GM10266 (cell line): ENCODE data around the gene UNKL.
A peak's percentile ranks its signal among the peaks of the same experiment; 100 is the strongest.

ENCODE experiments used
- DNase-seq: peaks from one replicate; pipeline ENCODE4 v3.0.0; 2012; ENCODE audit errors: extremely low spot score
- CTCF ChIP-seq: IDR thresholded peaks from 2 replicates; pipeline ENCODE4 v1.5.1; 2012; ENCODE audit warnings: mild to moderate bottlenecking, low read depth; ENCODE audit not compliant: control insufficient read depth, insufficient read depth; ENCODE audit errors: missing control alignments

UNKL gene

GRCh38 chr16:1378804-1379303 is 35.6 kb downstream of the UNKL start:
- peak; percentile 78 for DNase-seq
- no peak for TF ChIP-seq CTCF

- TF ChIP-seq CTCF, result no peak
Observed at GRCh38 chr16:1378087-1378803, 36.3 kb downstream of the UNKL start.

DNA sequence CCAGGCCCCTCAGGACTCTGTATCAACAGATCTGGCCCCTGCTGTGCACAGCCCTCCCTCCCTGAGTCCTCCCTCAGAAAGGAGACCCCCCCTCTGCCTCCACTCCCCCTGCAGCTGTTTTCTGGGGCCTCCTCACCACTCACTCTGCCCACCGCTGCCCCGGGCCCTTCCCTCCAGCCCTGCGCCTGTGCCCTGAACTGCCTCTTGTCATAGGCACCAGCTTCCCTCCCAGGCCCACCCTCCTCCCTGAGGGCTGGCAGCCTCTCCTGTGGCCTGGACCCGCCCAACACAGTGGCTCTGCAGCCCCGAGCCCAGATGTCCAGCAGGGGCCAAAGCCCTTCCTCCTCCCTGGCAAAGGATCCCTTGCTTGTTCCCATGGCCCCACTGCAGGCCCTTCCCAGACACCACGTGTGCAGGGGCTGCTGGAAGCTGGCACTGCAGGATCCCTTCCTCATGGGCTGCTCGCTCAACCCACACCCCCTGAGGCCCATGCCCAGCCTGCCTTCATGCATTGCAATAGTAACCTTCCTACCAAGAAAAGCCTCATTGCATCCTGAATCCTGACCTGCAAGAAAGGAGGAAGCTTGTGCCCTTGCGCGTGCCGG is 37.0 kb downstream of the UNKL start:
- TF ChIP-seq CTCF, result no peak
- no peak for DNase-seq

More at GRCh38 chr16:1378087-1378803, 36.3 kb downstream of the UNKL start:
- DNase-seq, result no peak

GRCh38 chr16:1375741-1376410 is 38.6 kb downstream of the UNKL start:
- TF ChIP-seq CTCF, result no peak
- no peak for DNase-seq

GRCh38 chr16:1375298-1375640 is 39.2 kb downstream of the UNKL start:
- no peak for TF ChIP-seq CTCF

GRCh38 chr16:1374418-1375297 is 39.8 kb downstream of the UNKL start:
- TF ChIP-seq CTCF, result no peak
- DNase-seq, result no peak

More at GRCh38 chr16:1375298-1375640, 39.2 kb downstream of the UNKL start:
- no peak for DNase-seq
